ENCODE measurements around the gene RDH5.

GRCh38 chr12:55723516-55724225 lies 3.5 kb downstream of the RDH5 start:
- TF ChIP-seq CTCF (conservative IDR thresholded peaks at IDR 0.05; ENCODE audit: low read depth, low read length): no peak
- no peak for TF ChIP-seq EZH2 (IDR thresholded peaks at IDR 0.05; ENCODE audit: borderline replicate concordance, low read depth, low read length, poor library complexity, severe bottlenecking)

Measured in A673 (cell line).